Activated CD4-positive, alpha-beta memory T cell treated with anti-CD3 and anti-CD28 coated beads for 36 hours (primary cell): ENCODE measurements around the gene RBCK1. TPM values are rescaled to one million over a fixed set of nuclear protein-coding genes. Genes with fewer than 3 reads are reported as not detected.
A peak's percentile ranks its signal among the peaks of the same experiment; 100 is the strongest.
"Not testable (repeated sequence)": the region's sequence is repeated elsewhere in the genome, so short reads cannot be mapped to it uniquely, and the experiment has no call there.

Experiments
- CTCF ChIA-PET: fragments of 350-600 bp; sonication (Branson Sonifier 250); formaldehyde crosslinking; loops from one replicate; lab custom pipeline; 2021; ENCODE audit warnings: antibody characterized with exemption, inconsistent platforms; lab: Charles Lee
- POLR2A ChIA-PET: fragments of 350-600 bp; sonication (Branson Sonifier 250); formaldehyde crosslinking; loops from one replicate; lab custom pipeline; 2021; ENCODE audit warnings: antibody characterized with exemption; lab: Charles Lee
- DNase-seq: peaks from one replicate; pipeline ENCODE4 v3.0.0-alpha.2; 2020
- H3K27ac Mint-ChIP-seq: one replicate; pipeline ENCODE4 v1.8.0; 2021; ENCODE audit warnings: mixed read lengths
- H3K27me3 Mint-ChIP-seq: one replicate; pipeline ENCODE4 v1.8.0; 2021; ENCODE audit warnings: mixed read lengths
- H3K36me3 Mint-ChIP-seq: one replicate; pipeline ENCODE4 v1.8.0; 2021; ENCODE audit warnings: mixed read lengths
- H3K4me1 Mint-ChIP-seq: one replicate; pipeline ENCODE4 v1.8.0; 2021; ENCODE audit warnings: low read depth, mixed read lengths
- H3K4me3 Mint-ChIP-seq: one replicate; pipeline ENCODE4 v1.8.0; 2021; ENCODE audit warnings: mild to moderate bottlenecking, mixed read lengths
- H3K9me3 Mint-ChIP-seq: one replicate; pipeline ENCODE4 v1.8.0; 2021; ENCODE audit warnings: mixed read lengths
- intact Hi-C: fragments of 100-400 bp; cut with micrococcal nuclease; formaldehyde crosslinking; loops from one replicate; pipeline ENCODE4 v1.15.1; 2023
- total RNA-seq, 2 experiments: library from RNA; stranded (reverse); gene quantifications; one replicate each; pipeline ENCODE4 v1.2.3, GENCODE V29; 2021

RBCK1 gene
- total RNA-seq, 2 experiments from 2014 or later, result 137 to 139 TPM

GRCh38 chr20:391041-391711 lies 16.9 kb upstream of the RBCK1 start:
- intact Hi-C loops, result no loop called here
- Mint-ChIP-seq H3K4me3 (no peak overlapping the region), H3K4me1 (no peaks in the 10 kb centered on the region), H3K27me3 (no peaks in the 10 kb centered on the region), H3K27ac (no peak overlapping the region), H3K36me3 (peaks cover 54% of the 10 kb centered on the region), H3K9me3 (no peaks in the 10 kb centered on the region)
- POLR2A ChIA-PET, result no interaction called here
- CTCF ChIA-PET, result no interaction called here
- DNase-seq, result no peak

- H3K27me3 Mint-ChIP-seq, intact Hi-C loops, POLR2A ChIA-PET, H3K27ac Mint-ChIP-seq, H3K4me1 Mint-ChIP-seq, H3K4me3 Mint-ChIP-seq, DNase-seq, H3K9me3 Mint-ChIP-seq, CTCF ChIA-PET: not testable (repeated sequence)
- H3K36me3 Mint-ChIP-seq, result peaks cover 56% of the 10 kb centered on the region
These were observed 14.8 kb upstream of the RBCK1 start for GRCh38 chr20:393296-393695.

DNA sequence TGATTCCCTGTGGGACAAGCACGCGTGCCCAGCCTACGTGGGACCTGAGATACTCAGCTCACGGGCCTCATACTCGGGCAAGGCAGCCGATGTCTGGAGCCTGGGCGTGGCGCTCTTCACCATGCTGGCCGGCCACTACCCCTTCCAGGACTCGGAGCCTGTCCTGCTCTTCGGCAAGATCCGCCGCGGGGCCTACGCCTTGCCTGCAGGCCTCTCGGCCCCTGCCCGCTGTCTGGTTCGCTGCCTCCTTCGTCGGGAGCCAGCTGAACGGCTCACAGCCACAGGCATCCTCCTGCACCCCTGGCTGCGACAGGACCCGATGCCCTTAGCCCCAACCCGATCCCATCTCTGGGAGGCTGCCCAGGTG lies 11.9 kb upstream of the RBCK1 start:
- ChIA-PET CTCF (interaction anchor here (1.0 to 1.2 kb wide), 2 partner anchors 41 to 66 kb away, joined by 3 read pairs; no protein-coding TSS in a partner anchor), POLR2A (no interaction called here)
- no peak overlapping the region for H3K4me3 Mint-ChIP-seq

GRCh38 chr20:396619-397431 lies 11.3 kb upstream of the RBCK1 start:
- CTCF ChIA-PET, result interaction anchor here (1.2 kb wide), 1 partner anchor 66 kb away, joined by 3 read pairs; no protein-coding TSS in a partner anchor
- Mint-ChIP-seq H3K4me1 (peaks cover 3% of the 10 kb centered on the region), H3K9me3 (no peaks in the 10 kb centered on the region), H3K27me3 (no peaks in the 10 kb centered on the region), H3K27ac (no peak overlapping the region), H3K36me3 (peaks cover 31% of the 10 kb centered on the region), H3K4me3 (no peak overlapping the region)
- POLR2A ChIA-PET, result no interaction called here
- no peak for DNase-seq
- intact Hi-C loops, result no loop called here

More for the DNA sequence above, 11.9 kb upstream of the RBCK1 start:
- Mint-ChIP-seq H3K4me1 (no peaks in the 10 kb centered on the region), H3K27ac (no peak overlapping the region), H3K27me3 (no peaks in the 10 kb centered on the region), H3K9me3 (no peaks in the 10 kb centered on the region), H3K36me3 (peaks cover 36% of the 10 kb centered on the region)
- no peak for DNase-seq
- intact Hi-C loops, result no loop called here

DNA sequence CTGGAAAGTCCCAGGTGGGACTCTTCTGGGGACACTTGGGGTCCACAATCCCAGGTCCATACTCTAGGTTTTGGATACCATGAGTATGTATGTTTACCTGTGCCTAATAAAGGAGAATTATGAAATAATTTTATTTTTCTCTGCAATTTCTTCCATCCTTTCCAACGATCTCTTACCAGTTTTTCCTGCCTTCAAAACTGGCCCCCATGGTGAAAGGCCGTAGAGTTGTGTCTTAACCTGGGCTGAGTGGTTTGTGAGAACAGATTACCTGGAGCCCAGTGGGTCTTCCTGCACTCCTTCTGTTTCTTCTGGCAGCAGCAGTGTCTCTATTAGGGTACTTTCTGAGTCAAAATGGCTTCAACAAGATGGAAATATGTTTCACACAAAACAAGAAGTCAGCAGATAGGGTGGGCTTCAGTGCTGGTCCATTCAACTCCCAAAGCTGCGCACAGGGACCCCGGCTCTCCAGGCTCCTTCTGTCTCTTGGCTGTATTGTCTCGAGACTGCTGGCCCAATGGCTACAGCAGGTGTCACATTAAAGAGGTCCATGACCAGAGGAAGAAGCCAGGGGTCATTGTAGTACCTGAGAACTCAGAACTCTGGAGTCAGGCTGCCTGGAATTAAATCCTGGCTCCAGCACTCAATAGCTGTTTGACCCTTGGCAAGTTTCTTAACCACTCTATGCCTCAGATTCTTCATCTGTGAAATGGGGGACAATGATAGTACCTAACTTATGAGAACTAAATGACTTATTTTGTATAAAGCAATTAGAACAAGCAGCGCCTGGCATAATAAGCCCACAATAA lies 10.5 kb upstream of the RBCK1 start:
- no peak for DNase-seq
- intact Hi-C loops, result no loop called here
- POLR2A ChIA-PET, result interaction anchor here (1.4 kb wide), 1 partner anchor 12 kb away, joined by 5 read pairs; no protein-coding TSS in a partner anchor
- CTCF ChIA-PET, result interaction anchor here (1.4 kb wide), 1 partner anchor 10 kb away, joined by 6 read pairs; no protein-coding TSS in a partner anchor
- Mint-ChIP-seq H3K9me3 (no peaks in the 10 kb centered on the region), H3K4me1 (peaks cover 7% of the 10 kb centered on the region), H3K27ac (no peak overlapping the region), H3K36me3 (peaks cover 29% of the 10 kb centered on the region), H3K27me3 (no peaks in the 10 kb centered on the region), H3K4me3 (no peak overlapping the region)

GRCh38 chr20:399182-399707 lies 8.9 kb upstream of the RBCK1 start:
- CTCF ChIA-PET, result interaction anchor here (0.8 to 1.4 kb wide), 3 partner anchors 8 to 69 kb away, joined by 3 to 6 read pairs (median 3); no protein-coding TSS in a partner anchor
- intact Hi-C loops, result no loop called here
- POLR2A ChIA-PET, result interaction anchor here (1.4 kb wide), 1 partner anchor 13 kb away, joined by 5 read pairs; no protein-coding TSS in a partner anchor
- DNase-seq, result no peak
- Mint-ChIP-seq H3K36me3 (peaks cover 20% of the 10 kb centered on the region), H3K27ac (no peak overlapping the region), H3K27me3 (no peaks in the 10 kb centered on the region), H3K4me3 (no peak overlapping the region), H3K9me3 (no peaks in the 10 kb centered on the region), H3K4me1 (peaks cover 10% of the 10 kb centered on the region)

DNA sequence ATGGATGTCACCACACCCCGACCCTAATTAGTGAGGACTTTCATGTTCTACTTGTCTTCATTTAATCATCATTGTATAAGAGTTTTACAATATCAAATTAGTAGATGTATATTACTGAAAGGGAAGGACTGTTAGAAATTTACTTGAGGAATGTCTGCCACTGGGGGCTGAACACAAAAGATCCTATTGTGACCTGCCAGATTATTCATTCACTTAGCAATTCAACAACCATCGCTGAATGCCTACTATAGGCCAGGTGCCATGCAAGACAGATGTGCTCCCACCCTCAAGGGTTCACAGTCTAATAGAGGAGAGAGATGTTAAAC lies 8.0 kb upstream of the RBCK1 start:
- intact Hi-C loops, result no loop called here
- H3K4me3 Mint-ChIP-seq, result no peak overlapping the region

GRCh38 chr20:400454-401275 lies 7.4 kb upstream of the RBCK1 start:
- H3K9me3 Mint-ChIP-seq, result no peaks in the 10 kb centered on the region
- intact Hi-C loops, result no loop called here
- POLR2A ChIA-PET, result interaction anchor here (1.2 kb wide), 1 partner anchor 18 kb away, joined by 4 read pairs; no protein-coding TSS in a partner anchor
- peaks cover 10% of the 10 kb centered on the region for H3K4me1 Mint-ChIP-seq
- no peak overlapping the region for H3K4me3 Mint-ChIP-seq
- CTCF ChIA-PET, result no interaction called here
- no peak for DNase-seq
- H3K36me3 Mint-ChIP-seq, result peaks cover 12% of the 10 kb centered on the region
- H3K27me3 Mint-ChIP-seq, result no peaks in the 10 kb centered on the region
- no peak overlapping the region for H3K27ac Mint-ChIP-seq

More for the DNA sequence above, 8.0 kb upstream of the RBCK1 start:
- ChIA-PET CTCF (interaction anchor here (0.8 kb wide), 1 partner anchor 70 kb away, joined by 3 read pairs; no protein-coding TSS in a partner anchor), POLR2A (interaction anchor here (1.2 kb wide), 1 partner anchor 17 kb away, joined by 4 read pairs; no protein-coding TSS in a partner anchor)
- Mint-ChIP-seq H3K36me3 (peaks cover 17% of the 10 kb centered on the region), H3K9me3 (no peaks in the 10 kb centered on the region), H3K4me1 (peaks cover 10% of the 10 kb centered on the region), H3K27ac (no peak overlapping the region), H3K27me3 (no peaks in the 10 kb centered on the region)
- DNase-seq, result no peak

- peak overlapping the region; percentile 69 for H3K27ac Mint-ChIP-seq
- POLR2A ChIA-PET, result no interaction called here
These were observed 6.2 kb upstream of the RBCK1 start for GRCh38 chr20:401682-402495.

DNA sequence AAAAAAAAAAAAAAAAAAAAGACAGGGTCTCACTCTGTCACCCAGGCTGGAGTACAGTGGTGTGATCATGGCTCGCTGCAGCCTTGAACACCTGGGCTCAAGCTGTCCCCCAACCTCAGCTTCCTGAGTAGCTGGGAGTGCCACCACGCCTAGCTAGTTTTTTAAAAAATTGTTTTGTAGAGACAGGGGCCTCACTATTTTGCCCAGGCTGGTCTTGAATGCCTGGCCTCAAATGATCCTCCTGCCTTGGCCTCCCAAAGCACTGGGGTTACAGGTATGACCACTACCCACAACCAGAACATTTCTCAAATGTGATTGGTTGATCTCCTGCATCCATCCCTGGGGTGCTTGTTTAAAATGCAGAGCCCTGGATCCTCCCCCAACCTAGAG lies 5.6 kb upstream of the RBCK1 start:
- ChIA-PET CTCF (no interaction called here), POLR2A (no interaction called here)
- DNase-seq, result no peak
- Mint-ChIP-seq H3K4me1 (peaks cover 19% of the 10 kb centered on the region), H3K4me3 (no peak overlapping the region), H3K27me3 (no peaks in the 10 kb centered on the region), H3K27ac (no peak overlapping the region), H3K9me3 (no peaks in the 10 kb centered on the region), H3K36me3 (peaks cover 5% of the 10 kb centered on the region)
- intact Hi-C loops, result no loop called here

More at GRCh38 chr20:401682-402495, 6.2 kb upstream of the RBCK1 start:
- Mint-ChIP-seq H3K4me3 (no peak overlapping the region), H3K36me3 (peaks cover 8% of the 10 kb centered on the region), H3K9me3 (no peaks in the 10 kb centered on the region), H3K27me3 (no peaks in the 10 kb centered on the region), H3K4me1 (peaks cover 13% of the 10 kb centered on the region)
- CTCF ChIA-PET, result no interaction called here
- DNase-seq, result peak; percentile 29
- intact Hi-C loops, result no loop called here
